ENCODE data around the gene PDE2A.

Gene PDE2A

DNA sequence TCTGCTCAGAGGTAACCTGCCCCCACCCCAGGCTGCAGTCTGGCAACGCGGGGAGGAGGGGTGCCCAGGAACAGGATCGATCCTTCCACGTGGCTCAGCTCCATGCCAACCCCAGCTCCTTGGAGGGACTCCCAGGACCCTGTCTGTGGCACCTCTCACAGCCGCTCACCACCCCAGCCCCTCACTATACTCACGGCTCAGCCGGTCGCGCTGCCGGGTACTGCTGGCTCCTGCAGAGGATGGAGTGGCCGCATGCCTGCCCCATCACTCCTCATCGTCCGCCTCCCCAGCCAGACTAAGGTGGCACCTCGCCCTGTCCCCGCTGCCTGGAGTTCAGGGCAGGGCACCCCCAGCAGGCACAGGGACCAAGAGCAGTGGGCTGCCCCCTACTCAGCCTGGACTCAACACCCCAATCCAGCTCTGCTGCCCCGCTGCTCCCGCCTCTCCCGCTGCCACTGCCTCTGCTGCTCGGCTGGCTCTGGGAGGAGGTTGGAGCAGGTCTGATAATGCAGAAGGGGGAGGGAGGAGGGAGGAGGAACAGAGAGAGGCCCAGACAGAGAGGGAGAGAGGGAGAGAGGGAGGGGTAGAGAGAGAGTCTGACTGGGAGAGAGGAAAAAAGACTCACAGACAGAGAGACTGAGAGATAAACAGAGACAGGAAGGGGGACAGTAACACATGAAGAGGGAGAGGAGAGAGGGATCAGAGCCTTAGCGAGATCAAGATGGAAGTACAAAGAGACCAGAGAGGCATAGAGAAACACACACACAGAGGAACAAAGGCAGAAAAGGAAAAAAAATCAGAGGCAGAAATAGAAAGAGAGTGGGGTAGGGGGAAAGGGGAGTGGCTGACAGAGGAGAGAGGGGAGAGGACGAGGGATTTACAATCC lies at the start of gene PDE2A:
PDE2A (minus strand) TSS at position 480 of the 886 bp plus-strand sequence; CDS start at position 265, 215 bp downstream.
- peak; percentile 62 for DNase-seq

- no peak for DNase-seq
Measured at GRCh38 chr11:72723508-72723907, 49.3 kb upstream of the PDE2A start.

- DNase-seq: peak; percentile 82
Measured at GRCh38 chr11:72722050-72722748, 48.0 kb upstream of the PDE2A start.

DNA sequence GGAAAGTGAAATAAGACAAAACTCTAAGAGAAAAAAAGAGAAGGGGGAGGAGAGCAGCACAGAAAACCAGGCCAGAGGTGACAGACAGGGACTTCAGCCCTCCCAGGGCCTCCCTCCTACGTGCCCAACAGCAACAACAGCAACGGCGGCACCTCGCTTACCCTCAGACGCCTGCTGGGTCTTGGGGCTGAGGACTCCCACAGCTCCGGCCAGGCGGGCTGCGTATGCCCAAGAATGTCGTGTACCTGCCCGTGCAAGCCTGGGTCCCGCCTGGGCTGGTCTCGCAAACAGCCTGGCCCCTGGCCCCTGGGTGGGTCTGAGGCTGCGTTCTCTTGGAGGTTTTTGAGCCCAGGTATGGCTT lies 47.4 kb upstream of the PDE2A start:
- no peak for DNase-seq

GRCh38 chr11:72721276-72721675 lies 47.1 kb upstream of the PDE2A start:
- DNase-seq: no peak

DNA sequence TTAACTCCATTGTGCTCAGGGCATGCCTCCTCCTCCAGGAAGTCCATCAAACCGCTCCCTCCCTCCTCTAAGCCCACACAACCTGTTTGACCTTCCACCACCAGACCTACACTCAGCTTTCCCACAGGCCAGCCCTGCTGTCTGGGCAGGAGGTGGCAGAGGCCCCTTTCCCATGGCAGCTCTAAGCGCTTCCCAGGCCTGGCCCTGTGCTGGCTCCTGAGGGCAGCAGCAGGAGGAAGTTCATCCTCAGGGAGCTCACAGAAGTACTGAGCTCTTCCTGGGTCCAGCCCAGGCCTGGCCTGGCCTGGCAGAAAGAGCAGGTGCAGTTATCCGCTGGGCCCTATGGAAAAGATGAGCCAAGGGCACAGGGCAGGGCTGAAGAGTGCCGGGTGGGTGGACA lies 46.6 kb upstream of the PDE2A start:
- DNase-seq: no peak

GRCh38 chr11:72720047-72720446 lies 45.8 kb upstream of the PDE2A start:
- no peak for DNase-seq

DNA sequence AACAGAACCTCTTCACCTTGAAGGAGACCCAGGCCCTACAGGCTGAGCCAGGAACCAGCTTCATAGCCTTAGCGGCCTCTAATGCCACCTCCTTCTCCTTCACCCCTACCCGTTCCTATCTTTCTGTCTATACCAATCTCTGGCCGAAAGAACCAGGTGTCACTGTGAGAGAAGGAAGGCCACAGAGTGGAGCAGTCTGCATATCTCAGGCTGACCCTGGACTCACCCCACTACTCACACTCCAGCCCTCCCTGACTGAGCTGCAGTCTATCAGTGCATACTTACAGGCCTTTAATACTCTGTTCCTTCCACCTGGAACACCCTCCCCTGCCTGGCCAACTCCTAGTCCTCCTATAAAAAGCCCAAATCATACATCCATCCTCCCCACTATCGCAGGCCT lies 45.3 kb upstream of the PDE2A start:
- no peak for DNase-seq

GRCh38 chr11:72719144-72719543 lies 44.9 kb upstream of the PDE2A start:
- no peak for DNase-seq

DNA sequence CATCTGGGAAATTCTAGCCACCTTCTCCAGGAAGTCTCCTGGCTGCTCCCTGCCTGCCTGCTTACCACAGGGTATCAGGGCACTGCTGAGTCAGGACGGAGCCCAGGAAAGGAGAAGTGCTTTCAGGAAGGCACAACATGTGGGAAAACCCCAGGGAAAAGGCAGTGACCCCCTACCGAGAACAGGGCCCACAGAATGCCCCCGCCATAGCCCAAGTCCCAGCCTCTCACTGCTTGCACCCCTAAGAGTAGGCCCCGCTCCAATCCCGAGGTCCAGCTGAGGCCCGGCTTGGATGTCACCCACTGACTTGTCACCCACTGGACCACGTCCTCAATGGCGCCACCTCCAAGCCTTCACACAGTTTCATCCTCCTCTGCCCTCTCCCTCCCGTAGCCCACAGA lies 43.9 kb upstream of the PDE2A start:
- DNase-seq: no peak

GRCh38 chr11:72716788-72717435 lies 42.7 kb upstream of the PDE2A start:
- no peak for DNase-seq

DNA sequence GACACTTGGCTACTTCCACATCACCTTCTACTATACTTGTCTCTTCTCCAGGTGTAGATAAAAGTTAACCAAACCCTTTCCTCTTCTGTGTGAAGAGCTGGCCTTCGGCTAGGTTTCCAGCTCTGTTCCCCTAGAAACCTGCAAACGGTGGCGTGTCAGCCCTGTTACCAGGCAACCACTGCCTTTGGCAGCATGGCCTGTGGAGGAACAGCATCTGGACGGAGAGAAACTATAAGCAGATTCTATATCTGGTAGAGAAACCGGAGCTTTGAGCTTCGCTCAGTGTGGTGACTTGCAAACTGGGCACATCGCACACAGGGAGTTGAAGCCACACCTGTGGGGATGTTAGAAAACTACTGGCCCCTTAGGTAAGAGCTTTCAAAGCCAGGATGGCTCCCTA lies 42.1 kb upstream of the PDE2A start:
- DNase-seq: no peak

- DNase-seq: no peak
Measured at GRCh38 chr11:72712841-72713240, 38.6 kb upstream of the PDE2A start.

DNA sequence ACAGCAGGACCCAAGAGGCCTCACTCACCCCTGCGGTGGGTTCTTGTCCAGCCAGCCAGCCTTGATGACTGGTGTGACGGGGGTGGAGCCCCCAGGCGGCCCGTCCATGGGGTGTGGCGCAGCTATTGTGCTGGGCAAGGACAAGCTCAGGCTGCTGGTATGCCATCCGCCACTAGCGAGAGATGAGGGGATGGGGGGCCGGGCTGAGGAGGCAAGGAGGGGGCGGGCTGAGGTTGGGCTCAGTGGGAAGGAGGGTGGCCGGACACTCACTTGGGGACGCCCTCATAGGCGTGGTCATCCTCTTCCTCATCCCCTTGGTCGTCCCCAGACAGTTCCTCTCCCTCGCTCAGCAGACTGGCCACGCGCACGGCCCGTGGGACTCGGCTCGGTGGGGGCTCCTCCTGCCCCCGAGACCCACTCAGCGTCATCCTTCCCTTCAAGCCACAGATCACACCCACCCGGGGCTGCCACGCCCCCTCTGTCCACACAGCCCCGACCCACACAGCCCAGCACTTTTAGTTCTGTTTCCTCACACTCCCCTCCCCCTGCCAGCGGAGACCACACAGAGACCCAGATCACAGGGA lies 38.0 kb upstream of the PDE2A start:
- no peak for DNase-seq

GRCh38 chr11:72711141-72711540 lies 36.9 kb upstream of the PDE2A start:
- DNase-seq: no peak

GRCh38 chr11:72710278-72710677 lies 36.1 kb upstream of the PDE2A start:
- no peak for DNase-seq

DNA sequence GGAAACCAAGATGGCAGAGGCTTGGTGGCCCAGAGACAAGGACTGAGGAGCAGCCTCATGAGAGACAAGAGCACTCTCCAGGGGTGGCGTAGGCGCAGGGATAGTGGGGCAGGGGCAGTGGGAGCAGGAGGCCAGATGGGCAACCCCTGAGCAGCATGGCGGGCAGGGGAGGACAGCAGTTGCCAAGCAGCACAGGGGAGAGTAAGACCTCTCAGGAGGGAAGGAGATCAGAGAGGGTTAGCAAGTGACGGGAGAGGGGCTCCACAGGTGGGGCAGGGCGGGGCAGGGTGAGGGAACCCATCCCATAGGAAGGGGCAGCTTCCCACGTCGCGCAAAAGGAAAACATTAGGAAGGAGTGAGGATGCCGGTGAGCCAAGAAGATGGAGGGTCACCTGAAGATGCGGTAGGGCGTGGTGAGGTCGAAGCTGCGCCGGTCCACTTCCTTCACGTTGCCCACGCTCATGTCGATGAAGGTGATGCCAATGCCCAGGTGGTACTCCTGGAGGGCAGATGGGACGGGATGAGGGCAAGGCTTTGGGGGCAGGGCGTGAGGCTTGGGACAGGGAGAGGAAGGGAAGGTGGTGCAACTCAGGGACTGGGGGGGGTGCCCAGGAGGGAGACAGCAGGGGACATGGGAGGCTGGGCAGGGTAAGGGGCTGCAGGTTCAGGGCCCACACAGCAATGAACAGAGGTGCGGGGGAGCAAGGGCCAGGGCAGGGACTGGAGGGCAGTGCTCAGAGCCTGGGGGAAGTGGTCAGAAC lies 35.4 kb upstream of the PDE2A start:
- DNase-seq: no peak

DNA sequence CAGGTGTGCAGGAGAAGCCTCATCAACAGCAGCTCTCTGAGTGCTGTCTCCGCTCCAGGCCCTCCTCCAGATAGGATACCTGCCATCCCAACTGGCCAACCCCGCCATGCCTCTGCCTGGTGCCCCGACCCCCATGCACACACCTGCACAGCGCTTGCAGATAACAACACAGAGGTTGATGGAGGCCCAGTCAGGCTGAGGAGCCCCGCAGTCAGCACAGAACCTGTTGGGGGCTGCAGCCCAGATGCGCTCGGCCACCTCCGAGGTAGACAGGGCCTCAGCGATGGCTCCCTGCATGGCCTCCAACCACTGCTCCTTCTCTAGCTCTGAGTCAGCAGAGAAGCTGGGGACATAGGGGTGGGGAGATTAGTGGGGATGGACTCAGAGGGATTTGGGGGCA lies 32.8 kb upstream of the PDE2A start:
- no peak for DNase-seq

DNA sequence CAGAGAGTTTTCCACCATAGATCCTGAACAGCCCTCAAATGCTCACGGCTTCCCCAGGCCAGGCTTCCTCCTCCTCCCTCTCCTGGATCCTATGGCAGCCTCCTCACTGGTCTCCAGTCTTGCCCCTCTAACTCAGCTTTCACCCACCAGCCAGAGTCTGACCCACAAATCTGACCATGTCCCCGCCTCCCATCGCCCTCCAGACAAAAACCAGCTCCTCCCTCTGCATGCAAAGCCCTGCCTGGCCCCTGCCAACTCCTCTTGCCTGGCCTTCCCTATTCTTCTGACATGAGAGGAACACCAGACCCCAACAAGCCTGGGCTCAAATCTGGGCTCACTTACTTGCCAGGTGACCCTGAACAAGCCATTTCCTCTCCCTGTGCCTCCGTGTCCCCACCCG lies 32.4 kb upstream of the PDE2A start:
- DNase-seq: no peak

DNA sequence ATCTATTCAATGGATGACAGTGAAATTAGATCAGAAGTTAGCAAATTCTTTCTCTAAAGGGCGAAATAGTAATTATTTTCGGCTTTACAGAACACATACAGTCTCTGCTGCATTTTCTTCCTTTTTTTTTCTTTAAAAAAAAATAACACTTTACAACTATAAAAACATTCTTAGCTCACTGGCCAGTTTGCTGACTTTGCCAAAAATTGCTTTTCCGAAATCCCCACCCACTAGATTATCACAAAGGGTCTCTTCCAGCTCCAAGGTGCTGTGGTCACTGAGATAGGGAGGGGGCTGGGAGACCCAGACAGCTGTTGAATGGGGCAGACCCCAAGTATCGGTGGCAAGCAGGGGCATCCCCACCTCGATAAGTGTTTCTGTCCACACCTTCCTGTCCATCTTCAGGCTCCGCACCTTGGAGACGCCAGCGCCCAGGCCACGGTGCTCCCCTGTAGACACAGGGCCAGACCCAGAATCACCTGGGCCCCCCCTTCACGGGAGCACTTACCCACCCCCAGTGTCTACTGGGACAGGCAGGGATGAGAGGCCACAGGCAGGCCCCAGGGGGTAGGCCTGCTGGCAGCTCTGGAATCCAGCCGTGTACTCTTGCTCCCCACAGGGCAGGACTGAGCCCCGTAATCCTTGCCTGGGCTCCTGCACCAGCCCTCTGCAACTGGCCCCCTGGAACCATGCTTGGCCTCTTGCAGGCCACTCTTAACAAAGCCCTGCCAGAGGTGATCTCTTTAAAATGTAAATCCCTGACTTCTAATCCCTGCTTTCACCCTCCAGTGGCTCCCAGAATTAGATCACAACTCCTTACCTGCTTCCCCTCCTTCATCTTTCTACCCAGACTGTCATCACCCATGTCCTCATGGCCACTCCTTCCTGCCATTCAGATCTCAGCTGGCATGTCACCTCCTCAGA lies 31.5 kb upstream of the PDE2A start:
- DNase-seq: no peak

GRCh38 chr11:72704783-72705265 lies 30.6 kb upstream of the PDE2A start:
- no peak for DNase-seq
